ENCODE results near the gene DNAH2. TPM values are rescaled to one million over a fixed set of nuclear protein-coding genes. Genes with fewer than 3 reads are reported as not detected.

DNAH2 gene
- total RNA-seq, 1 donor from 2014 or later = 0.72 TPM

DNA sequence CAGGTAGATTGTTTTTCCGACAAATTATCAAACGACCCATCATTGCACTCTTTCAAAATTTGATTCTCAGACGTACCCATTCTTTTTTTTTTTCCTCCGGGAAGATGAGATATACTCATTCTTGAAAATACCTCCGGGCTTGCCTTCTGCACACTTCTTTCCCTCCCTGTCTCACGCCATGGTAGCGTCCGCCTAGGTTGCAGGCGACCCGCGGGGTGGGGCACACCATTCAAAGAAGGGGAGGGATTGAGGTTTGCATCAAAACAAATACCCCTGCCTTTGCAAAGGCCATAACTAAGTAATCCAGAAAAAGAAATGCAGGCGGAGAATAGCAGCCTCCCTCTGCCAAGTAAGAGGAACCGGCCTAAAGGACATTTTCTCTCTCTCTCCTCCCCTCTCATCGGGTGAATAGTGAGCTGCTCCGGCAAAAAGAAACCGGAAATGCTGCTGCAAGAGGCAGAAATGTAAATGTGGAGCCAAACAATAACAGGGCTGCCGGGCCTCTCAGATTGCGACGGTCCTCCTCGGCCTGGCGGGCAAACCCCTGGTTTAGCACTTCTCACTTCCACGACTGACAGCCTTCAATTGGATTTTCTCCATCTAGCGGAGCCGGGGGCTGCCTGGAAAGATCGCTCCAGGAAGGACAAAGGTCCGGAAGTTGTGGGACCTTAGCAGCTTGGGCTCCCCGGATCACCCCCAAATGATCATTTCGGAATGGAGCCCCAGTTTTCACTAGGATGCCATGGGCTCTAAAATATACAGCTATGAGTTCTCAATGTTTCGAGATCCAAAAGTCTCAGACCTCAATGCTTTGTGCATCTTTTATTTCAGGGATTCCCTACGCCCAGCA lies 31.1 kb upstream of the DNAH2 start:
- H3K4me3 Mint-ChIP-seq (ENCODE audit: unreplicated experiment) = peak overlapping the region; percentile 96
- H3K9me3 Mint-ChIP-seq (ENCODE audit: unreplicated experiment) = peaks cover 3% of the 10 kb centered on the region
- H3K4me1 Mint-ChIP-seq (ENCODE audit: unreplicated experiment) = peaks cover 24% of the 10 kb centered on the region
- TF ChIP-seq, protein P1, sequence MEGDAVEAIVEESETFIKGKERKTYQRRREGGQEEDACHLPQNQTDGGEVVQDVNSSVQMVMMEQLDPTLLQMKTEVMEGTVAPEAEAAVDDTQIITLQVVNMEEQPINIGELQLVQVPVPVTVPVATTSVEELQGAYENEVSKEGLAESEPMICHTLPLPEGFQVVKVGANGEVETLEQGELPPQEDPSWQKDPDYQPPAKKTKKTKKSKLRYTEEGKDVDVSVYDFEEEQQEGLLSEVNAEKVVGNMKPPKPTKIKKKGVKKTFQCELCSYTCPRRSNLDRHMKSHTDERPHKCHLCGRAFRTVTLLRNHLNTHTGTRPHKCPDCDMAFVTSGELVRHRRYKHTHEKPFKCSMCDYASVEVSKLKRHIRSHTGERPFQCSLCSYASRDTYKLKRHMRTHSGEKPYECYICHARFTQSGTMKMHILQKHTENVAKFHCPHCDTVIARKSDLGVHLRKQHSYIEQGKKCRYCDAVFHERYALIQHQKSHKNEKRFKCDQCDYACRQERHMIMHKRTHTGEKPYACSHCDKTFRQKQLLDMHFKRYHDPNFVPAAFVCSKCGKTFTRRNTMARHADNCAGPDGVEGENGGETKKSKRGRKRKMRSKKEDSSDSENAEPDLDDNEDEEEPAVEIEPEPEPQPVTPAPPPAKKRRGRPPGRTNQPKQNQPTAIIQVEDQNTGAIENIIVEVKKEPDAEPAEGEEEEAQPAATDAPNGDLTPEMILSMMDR (IDR thresholded peaks at IDR 0.05; ENCODE audit: unreplicated experiment) = no peak
- peaks cover 8% of the 10 kb centered on the region for H3K27me3 Mint-ChIP-seq (ENCODE audit: unreplicated experiment)
- peak; percentile 66 for DNase-seq (ENCODE audit: low spot score)
- peaks cover 7% of the 10 kb centered on the region for H3K36me3 Mint-ChIP-seq (ENCODE audit: low read depth, unreplicated experiment)
- H3K27ac Mint-ChIP-seq (ENCODE audit: unreplicated experiment) = peak overlapping the region; percentile 100

DNA sequence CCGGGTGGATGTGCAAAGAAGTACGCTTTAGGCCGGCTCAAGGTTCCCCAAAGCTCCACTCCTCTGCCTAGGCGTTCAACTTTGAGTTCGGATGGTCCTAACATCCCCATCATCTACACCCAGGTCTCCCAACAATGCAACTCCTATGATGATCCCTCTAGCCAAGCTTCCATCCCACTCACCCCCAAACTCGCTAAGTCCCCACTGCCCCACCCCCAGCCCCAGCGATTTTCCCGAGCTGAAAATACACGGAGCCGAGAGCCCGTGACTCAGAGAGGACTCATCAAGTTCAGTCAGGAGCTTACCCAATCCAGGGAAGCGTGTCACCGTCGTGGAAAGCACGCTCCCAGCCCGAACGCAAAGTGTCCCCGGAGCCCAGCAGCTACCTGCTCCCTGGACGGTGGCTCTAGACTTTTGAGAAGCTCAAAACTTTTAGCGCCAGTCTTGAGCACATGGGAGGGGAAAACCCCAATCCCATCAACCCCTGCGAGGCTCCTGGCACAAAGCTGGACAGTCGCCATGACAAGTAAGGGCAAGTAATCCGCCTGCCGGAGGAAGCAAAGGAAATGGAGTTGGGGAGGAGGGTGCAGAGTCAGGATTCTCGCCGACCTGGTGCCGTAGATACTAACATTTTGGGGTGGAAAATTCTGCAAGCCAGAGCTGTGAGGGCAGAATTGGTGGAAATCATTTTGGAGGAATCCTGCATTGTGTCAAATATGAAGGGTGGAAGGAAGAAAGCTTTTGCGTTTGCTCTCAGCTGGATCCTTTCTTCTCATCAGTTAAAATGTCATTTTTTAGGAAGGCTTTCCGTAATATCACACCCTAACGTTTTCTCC lies 30.3 kb upstream of the DNAH2 start, which contains the start of gene TP53:
TP53 (minus strand) TSS at position 419 of the 836 bp plus-strand sequence. CDS start 10,896 bp downstream, outside the sequence.
- H3K27me3 Mint-ChIP-seq (ENCODE audit: unreplicated experiment) = peaks cover 8% of the 10 kb centered on the region
- peaks cover 7% of the 10 kb centered on the region for H3K36me3 Mint-ChIP-seq (ENCODE audit: low read depth, unreplicated experiment)
- H3K27ac Mint-ChIP-seq (ENCODE audit: unreplicated experiment) = peak within 1 kb of the TSS; percentile 100
- peak; percentile 74 for DNase-seq (ENCODE audit: low spot score)
- peak within 1 kb of the TSS; percentile 96 for H3K4me3 Mint-ChIP-seq (ENCODE audit: unreplicated experiment)
- peaks cover 3% of the 10 kb centered on the region for H3K9me3 Mint-ChIP-seq (ENCODE audit: unreplicated experiment)
- TF ChIP-seq, protein P1 (IDR thresholded peaks at IDR 0.05; ENCODE audit: unreplicated experiment) = no peak
- H3K4me1 Mint-ChIP-seq (ENCODE audit: unreplicated experiment) = peaks cover 24% of the 10 kb centered on the region

DNA sequence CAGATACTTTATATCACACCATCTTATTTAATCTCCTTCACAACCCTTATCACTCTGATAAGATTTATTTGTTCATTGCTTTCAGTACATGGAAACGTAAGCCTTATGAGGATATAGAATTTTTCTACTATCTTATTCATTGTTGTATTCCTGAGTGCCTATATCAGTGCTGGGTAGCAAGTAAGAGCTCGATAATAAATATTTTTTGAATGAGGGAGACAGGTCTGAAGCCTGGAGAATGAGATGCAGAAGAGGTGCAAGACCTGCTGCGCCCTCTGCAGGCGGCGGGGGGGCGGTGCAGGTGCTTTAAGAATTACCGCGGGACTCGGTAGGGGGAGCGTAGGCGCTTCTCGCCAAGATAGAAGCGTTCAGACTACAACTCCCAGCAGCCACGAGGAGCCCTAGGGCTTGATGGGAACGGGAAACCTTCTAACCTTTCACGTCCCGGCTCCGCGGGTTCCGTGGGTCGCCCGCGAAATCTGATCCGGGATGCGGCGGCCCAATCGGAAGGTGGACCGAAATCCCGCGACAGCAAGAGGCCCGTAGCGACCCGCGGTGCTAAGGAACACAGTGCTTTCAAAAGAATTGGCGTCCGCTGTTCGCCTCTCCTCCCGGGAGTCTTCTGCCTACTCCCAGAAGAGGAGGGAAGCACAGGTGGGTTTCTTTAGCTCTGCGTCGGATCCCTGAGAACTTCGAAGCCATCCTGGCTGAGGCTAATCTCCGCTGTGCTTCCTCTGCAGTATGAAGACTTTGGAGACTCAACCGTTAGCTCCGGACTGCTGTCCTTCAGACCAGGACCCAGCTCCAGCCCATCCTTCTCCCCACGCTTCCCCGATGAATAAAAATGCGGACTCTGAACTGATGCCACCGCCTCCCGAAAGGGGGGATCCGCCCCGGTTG lies 29.4 kb upstream of the DNAH2 start, which contains the start of gene WRAP53:
WRAP53 (plus strand) TSS at position 570 of the 900 bp plus-strand sequence; CDS start at position 742, 172 bp downstream.
- H3K4me3 Mint-ChIP-seq (ENCODE audit: unreplicated experiment) = peak within 1 kb of the TSS; percentile 96
- H3K36me3 Mint-ChIP-seq (ENCODE audit: low read depth, unreplicated experiment) = peaks cover 7% of the 10 kb centered on the region
- TF ChIP-seq, protein P1 (IDR thresholded peaks at IDR 0.05; ENCODE audit: unreplicated experiment) = peak; percentile 99
- peaks cover 8% of the 10 kb centered on the region for H3K27me3 Mint-ChIP-seq (ENCODE audit: unreplicated experiment)
- peak; percentile 98 for DNase-seq (ENCODE audit: low spot score)
- H3K9me3 Mint-ChIP-seq (ENCODE audit: unreplicated experiment) = peaks cover 3% of the 10 kb centered on the region
- peak within 1 kb of the TSS; percentile 100 for H3K27ac Mint-ChIP-seq (ENCODE audit: unreplicated experiment)
- H3K4me1 Mint-ChIP-seq (ENCODE audit: unreplicated experiment) = peaks cover 24% of the 10 kb centered on the region

DNA sequence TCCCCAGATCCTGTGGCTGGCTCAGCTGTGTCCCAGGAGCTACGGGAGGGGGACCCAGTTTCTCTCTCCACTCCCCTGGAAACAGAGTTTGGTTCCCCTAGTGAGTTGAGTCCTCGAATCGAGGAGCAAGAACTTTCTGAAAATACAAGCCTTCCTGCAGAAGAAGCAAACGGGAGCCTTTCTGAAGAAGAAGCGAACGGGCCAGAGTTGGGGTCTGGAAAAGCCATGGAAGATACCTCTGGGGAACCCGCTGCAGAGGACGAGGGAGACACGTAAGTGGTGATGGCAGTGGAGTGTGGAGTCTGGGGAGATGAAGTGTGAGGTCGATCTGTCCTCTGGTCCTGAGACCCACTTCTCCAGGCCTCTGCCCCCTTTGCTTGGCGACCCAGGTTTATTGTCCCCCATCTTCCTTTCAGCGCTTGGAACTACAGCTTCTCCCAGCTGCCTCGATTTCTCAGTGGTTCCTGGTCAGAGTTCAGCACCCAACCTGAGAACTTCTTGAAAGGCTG lies 28.7 kb upstream of the DNAH2 start:
- Mint-ChIP-seq H3K4me3 (ENCODE audit: unreplicated experiment) (peak overlapping the region; percentile 96), H3K4me1 (ENCODE audit: unreplicated experiment) (peaks cover 24% of the 10 kb centered on the region), H3K9me3 (ENCODE audit: unreplicated experiment) (peaks cover 3% of the 10 kb centered on the region), H3K36me3 (ENCODE audit: low read depth, unreplicated experiment) (peaks cover 7% of the 10 kb centered on the region), H3K27me3 (ENCODE audit: unreplicated experiment) (peaks cover 8% of the 10 kb centered on the region), H3K27ac (ENCODE audit: unreplicated experiment) (peak overlapping the region; percentile 85)
- no peak for DNase-seq (ENCODE audit: low spot score)
- TF ChIP-seq, protein P1 (IDR thresholded peaks at IDR 0.05; ENCODE audit: unreplicated experiment) = no peak

All from endothelial cell (in vitro differentiated cells).